ENCODE results near the gene CUL1.

CUL1 gene

GRCh38 chr7:148698397-148699023 lies at the start of gene CUL1:
TSS of gene CUL1 (plus strand) at chr7:148698903. CDS start at chr7:148730123, 31,220 bp downstream.
- peak; percentile 90 for DNase-seq

DNA sequence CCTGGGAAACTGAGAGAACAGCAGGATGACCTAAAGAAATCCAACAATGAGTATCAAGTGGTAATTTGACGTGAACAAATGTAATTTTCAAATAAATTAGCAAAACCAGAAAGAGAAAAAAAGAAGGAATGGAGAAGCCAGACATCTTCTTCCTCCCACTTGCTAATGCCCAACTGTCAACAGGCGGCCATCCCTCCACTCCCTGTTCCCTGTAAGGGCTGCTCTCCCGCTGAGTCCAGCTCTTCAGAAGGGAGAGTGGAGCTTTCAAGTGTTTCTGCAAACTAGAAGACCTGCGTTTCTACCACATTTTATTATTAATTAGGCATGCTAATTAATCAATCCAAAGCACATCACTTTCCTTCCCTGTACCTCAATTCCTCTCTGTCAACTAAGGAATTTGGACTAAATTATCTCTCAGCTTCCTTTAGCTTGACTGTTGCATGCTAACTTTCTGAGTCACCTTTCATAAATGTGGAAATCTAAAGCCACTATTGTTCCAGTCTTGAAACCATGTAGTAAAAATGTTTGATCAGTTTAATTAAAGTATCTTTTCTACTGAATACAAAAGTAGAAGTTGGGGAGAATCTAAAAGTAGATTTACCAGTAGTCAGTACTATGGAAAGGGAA lies 48.4 kb upstream of the CUL1 start:
- DNase-seq: no peak

DNA sequence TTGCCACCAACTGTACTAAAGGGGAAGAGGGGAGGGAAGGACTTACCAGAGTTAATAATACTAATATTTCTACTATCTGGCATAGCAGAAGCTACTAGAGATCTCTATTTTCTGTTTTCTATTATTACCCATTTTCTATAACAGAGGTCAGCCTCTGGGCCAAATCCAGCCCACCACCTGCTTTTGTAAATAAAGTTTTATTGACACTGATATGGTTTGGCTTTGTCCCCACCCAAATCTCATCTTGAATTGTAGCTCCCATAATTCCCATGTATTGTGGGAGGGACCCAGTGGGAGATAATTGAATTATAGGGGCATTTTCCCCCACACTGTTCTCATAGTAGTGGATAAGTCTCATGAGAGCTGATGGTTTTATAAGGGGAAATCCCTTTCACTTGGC lies 45.9 kb upstream of the CUL1 start:
- no peak for DNase-seq

DNA sequence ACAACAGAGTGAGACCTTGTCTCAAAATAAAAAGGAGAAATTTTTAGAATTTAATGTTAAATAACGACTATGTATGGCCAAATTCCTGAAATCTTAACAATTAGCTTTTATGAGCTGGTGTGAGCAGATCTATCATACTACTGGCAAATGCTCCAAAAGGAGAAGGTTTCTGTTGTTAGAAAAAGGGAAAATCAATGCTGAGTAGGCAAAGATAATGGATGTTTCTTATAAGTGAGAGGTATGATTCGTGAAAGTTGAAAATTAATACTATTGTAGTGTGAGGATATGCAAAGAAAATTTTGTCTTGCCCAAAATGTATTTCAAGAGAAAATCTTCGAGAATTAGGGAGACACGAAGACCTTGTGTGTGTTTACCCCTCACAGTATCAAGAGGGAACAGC lies 40.8 kb upstream of the CUL1 start:
- no peak for DNase-seq

- DNase-seq: no peak
Observed at GRCh38 chr7:148661471-148661870, 37.2 kb upstream of the CUL1 start.

- no peak for DNase-seq
Observed at GRCh38 chr7:148662646-148663045, 36.1 kb upstream of the CUL1 start.

GRCh38 chr7:148664324-148664723 lies 34.4 kb upstream of the CUL1 start:
- no peak for DNase-seq

GRCh38 chr7:148665221-148665620 lies 33.5 kb upstream of the CUL1 start:
- DNase-seq: no peak

DNA sequence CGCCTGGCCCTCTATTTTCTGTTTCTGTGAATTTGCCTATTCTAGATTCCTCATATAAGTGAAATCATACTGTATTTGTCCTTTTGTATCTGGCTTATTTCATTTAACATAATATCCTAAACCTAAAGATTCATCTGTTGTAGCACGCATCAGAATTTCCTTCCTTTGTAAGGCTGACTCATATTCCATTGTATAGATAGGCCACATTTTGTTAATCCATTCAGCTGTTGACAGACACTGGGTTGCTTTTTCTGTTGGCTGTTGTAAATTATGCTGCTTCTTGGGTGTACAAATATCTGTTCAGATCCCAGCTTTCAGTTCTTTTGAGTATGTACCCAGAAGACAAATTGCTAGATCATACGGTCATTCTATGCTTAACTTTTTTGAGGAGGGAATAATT lies 28.8 kb upstream of the CUL1 start:
- no peak for DNase-seq

DNA sequence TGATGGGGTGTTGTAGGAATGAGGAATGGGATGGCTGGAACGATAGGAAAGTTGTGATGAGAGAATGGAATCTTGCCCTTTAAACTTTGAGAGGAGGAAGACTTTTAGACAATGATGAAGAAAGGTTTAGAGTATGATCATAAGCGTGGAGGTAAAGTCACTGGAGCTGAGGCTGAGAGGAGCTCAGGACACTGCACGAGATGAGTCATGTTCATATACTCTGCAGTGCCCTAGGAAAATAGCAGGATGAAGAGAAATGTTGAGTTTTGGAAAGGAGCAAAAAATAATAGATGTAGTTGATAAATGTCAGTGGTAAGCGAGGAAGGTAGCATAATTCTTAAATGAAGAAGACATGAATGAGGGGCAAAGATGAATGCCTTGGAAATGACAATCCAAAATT lies 28.3 kb upstream of the CUL1 start:
- no peak for DNase-seq

DNA sequence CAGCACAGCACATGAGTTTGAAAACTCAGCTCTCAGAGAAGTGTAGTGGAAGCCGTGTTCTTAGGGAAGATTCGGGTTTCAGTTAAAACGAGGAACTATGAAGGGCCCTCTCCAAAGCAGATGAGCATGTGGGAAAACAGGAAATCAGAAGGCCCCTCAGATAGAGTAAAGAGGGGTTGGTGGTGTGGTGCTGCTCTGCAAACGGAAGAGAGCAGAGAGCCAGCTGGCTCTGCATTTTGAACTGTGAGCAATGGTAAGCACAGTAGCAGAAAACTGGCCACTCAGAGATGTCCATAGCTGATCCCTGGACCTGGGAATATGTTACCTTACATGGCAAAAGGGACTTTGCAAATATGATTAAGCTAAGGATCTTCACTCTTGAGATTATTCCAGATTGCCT lies 27.9 kb upstream of the CUL1 start:
- DNase-seq: no peak

GRCh38 chr7:148672041-148672440 lies 26.7 kb upstream of the CUL1 start:
- DNase-seq: no peak

DNA sequence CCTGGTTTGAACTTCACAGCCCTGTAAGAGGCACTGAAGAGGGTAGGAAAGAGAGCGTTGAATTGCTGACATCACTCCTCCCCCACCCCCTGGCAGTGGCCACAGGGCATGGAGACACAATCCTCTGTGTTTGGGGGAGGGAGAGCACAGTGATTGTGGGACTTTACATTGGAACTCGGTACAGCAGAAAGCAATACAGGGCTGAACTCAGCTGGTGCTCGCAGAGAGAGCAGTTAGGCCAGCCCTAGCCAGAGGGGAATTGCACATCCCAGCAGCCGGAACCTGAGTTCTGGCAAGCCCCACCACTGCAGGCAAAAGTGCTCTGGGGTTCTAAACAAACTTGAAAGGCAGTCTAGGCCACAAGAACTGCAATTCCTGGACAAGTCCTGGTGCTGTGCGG lies 24.0 kb upstream of the CUL1 start:
- no peak for DNase-seq

- DNase-seq: no peak
Observed at GRCh38 chr7:148676291-148676690, 22.4 kb upstream of the CUL1 start.

GRCh38 chr7:148681821-148682220 lies 16.9 kb upstream of the CUL1 start:
- no peak for DNase-seq

- DNase-seq: no peak
Observed at GRCh38 chr7:148684289-148684830, 14.3 kb upstream of the CUL1 start.

GRCh38 chr7:148686312-148686937 lies 12.3 kb upstream of the CUL1 start:
- DNase-seq: no peak

GRCh38 chr7:148687555-148687954 lies 11.1 kb upstream of the CUL1 start:
- no peak for DNase-seq

- DNase-seq: no peak
Observed at GRCh38 chr7:148688526-148688925, 10.2 kb upstream of the CUL1 start.

- no peak for DNase-seq
Observed at GRCh38 chr7:148693651-148694050, 5.1 kb upstream of the CUL1 start.

- DNase-seq: no peak
Observed at GRCh38 chr7:148694631-148695030, 4.1 kb upstream of the CUL1 start.

- no peak for DNase-seq
Observed at GRCh38 chr7:148695953-148696352, 2.8 kb upstream of the CUL1 start.

DNA sequence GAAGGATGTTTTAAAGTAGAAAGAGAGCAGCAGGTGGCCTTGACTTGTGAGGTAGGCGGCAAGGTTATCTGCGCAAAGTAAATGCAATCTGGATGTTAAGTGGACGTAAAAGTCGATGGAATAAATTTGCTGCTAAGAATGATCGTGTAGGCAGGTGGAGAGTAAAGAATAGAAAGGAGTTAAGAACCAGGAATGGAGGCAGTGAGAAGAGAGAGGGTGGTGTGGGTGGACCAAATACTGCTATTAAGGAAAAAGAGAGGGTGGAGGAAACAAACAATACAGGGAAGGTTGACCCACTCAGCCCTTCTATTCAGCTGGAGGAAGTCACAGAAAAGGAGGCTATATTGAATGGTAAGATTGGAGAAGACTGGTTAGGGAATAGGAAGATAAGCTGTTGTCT lies 1.9 kb upstream of the CUL1 start:
- DNase-seq: no peak

- DNase-seq: no peak
Observed at GRCh38 chr7:148697256-148698006, 1.3 kb upstream of the CUL1 start.

All from islet precursor cell (in vitro differentiated cells).